ENCODE results near the gene DIRAS2.

GRCh38 chr9:90611568-90611967 lies 31.1 kb downstream of the DIRAS2 start:
- TF ChIP-seq CTCF (IDR thresholded peaks at IDR 0.05), result no peak
- TF ChIP-seq POLR2A (IDR thresholded peaks at IDR 0.05), result no peak

Measured in tibial nerve (tissue), 3 donors.